Activated T-cell treated with anti-CD3 and anti-CD28 coated beads, Interleukin-2, amount 50 U/mL, for 48 hours (primary cell): ENCODE data around the gene TRIM38.
A peak's percentile ranks its signal among the peaks of the same experiment; 100 is the strongest.
"Not testable (repeated sequence)": the region's sequence is repeated elsewhere in the genome, so short reads cannot be mapped to it uniquely, and the experiment has no call there.

Experiments
- DNase-seq, 2 experiments: peaks; one replicate each; pipeline ENCODE4 v3.0.0-alpha.2; 2020

The TRIM38 gene

DNA sequence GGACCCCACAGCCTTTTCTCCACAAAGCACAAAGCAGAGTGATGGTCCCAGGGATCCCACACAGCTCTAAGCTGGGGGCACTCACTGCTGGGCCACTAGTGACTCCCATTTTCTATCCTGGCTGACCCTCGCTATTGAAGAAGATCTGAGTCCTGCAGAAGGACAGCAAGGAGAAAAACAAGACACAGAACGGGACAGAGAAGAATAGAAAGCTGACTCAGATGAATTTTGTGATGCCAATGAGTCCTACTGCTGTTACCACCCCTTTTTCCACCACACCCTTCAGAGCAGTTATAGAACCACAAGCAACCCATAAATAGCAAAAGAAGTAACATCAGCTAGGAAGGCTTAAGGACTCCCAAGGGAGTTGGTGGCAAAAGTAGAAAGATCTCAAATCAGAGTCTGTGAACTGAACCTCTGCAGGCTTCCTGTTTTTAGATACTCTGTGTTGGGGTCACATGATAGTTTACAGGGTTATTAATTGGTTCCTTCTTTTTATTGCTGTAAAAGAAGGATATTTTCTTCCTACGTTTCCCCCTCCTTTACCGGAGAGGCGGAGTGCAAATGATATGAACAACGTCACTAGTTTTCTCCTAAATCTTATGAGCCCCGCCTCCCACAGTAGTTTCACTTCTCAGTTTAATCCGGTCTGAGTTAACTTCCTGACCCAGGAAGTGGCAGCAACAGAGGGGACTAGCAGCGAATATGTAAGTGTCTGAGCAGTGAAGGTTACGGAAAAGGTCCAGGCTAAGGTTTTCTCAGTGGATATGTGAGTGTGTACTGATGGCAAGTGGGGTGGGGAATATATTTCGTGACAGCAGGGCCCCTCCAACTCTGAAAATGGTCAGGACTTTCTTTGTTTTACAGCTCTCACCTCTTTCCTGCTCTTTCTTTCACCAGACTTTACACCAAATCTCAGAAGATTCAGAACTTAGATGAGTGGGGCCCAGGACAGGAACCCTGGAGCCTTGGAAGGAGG, at the start of gene TRIM38:
TSS of gene TRIM38 (plus strand) at position 654 of the 979 bp plus-strand sequence. CDS start 3,721 bp downstream, outside the sequence.
- peak; percentile 69 to 70 for DNase-seq

GRCh38 chr6:25913741-25914140, 48.9 kb upstream of the TRIM38 start:
- no peak for DNase-seq

GRCh38 chr6:25916330-25916729, 46.3 kb upstream of the TRIM38 start:
- no peak for DNase-seq

DNA sequence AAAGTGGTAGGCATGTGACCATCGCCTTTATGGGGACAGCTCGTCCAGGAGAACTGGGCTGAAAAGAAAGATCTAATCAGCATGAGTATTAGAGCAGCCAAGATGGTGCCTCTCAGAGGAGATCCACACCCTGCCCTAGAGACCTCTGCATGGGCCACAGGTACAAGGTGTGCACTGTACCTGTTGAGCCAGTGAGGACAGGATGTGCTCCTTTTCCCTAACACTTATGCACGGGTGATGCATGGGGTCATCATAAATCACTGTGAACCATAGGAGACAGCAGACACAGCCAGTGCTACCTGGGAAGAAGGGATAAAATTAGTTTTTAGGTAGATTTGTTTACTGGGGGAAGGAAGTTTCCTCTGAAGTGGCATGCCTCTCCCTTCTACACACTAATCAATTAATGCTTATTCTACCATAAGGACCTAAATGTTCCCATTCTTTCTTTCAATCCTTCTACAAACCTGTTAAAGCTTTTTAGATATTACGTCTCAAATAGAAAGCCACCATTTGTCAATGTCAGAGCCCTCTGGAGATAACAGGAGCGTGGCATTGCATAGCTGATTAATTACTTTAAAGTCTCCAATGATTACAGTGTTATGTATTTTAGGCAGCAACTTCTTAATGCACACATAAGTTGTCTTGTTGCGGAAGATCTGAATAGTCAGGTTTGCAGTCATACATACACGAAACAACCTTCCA, 45.7 kb upstream of the TRIM38 start:
- DNase-seq: no peak

DNA sequence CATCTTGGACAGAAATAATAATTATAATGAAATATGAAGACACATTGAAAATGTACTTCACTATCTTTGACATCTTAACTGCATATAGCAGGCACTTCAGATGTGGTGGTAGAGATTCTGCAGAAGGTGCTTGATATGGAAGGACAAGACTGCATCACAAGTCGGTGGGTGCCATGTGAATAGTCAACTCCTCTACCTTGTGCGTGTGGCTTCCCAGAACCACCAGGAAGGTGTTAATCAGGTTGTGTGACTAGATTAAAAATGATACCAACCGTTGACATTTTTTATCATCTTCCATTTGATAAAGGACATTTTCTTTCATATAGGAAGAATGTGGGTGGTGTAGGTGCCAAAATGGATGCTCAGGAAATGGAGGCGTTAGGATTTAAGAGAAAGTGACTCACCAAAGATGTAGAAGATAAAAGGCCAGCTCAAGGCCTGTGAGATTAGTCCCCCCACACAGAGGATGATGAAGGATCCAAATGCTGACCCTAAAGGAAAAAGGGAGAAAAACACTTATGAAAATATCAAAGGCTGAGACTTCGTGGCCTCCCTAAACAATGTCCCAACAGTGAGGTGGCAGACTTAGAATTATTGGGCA, 44.4 kb upstream of the TRIM38 start:
- DNase-seq: peak in 1 of 2 experiments; percentile 35

DNA sequence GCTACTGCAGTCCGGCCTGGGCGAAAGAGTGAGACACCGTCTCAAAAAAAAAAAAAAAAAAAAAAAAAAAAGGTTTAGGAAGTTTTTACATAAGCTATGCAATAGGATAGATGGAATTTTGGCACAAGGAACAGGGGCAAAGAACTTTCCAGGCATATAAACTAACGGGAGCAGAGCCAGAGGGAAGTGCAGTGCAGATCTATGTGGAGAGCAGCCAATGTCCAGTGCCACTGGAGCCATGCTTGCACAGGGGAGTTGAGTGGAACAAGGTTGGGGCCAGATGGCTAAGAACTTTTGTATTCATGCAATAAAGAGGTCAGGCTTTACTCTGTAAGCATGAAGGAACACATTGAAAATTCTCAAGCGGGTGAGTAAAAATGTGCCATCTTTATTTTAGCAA, 42.9 kb upstream of the TRIM38 start:
- no peak for DNase-seq

GRCh38 chr6:25921525-25922203, 40.9 kb upstream of the TRIM38 start:
- no peak for DNase-seq

DNA sequence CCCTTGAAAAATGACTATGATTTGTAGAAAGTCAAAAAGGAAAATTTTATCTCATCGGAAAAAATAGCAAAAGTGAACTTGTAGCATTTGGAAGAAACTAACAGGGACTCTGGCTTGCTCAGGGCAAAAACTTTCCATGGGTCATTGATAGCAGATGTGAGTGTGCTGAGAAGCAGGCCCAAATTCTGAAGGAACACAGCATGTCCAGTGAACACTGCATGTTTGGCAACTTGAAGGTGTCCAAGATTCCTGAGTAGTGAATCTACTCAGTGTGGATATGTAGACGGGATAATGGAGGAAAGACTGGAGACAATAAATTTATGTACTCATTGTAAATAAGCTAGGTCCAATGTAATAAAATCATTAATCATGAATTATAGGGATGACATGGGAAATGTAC, 40.3 kb upstream of the TRIM38 start:
- no peak for DNase-seq

GRCh38 chr6:25925876-25926275, 36.7 kb upstream of the TRIM38 start:
- no peak for DNase-seq

DNA sequence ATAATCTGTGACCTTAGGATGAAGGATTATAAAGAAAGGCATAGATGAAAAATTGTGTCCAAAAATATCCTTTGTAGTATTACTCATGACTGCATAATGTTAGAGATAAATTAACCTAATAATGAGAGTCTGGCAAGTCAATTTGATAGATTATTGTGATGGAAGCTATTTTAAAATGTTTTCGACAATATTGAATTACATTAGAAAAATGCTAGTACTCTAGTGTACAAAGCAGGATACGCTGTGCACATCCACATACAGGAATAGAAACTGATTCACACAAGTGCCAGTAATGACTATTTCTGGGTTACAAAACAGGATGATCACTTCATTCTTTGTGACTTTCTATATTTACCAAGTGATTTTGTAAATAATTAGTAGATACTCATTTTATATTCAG, 35.4 kb upstream of the TRIM38 start:
- no peak for DNase-seq

- no peak for DNase-seq
Measured at GRCh38 chr6:25927756-25928216, 34.8 kb upstream of the TRIM38 start.

- DNase-seq: no peak
Measured at GRCh38 chr6:25928562-25929324, 33.9 kb upstream of the TRIM38 start.

DNA sequence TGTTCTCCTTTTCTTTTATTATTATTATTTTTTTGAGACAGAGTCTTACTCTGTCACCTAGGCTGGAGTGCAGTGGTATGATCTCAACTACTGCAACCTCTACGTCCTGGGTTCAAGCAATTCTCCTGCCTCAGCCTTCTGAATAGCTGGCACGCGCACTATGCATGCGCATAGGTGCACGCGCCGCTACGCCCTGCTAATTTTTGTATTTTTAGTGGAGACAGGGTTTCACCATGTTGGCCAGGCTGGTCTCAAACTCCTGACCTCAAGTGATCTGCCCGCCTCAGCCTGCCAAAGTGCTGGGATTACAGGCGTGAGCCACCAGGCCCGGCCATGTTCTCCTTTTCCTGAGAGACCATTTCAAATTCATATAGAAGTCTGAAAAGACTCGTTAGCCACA, 32.8 kb upstream of the TRIM38 start:
- DNase-seq: not testable (repeated sequence)

DNA sequence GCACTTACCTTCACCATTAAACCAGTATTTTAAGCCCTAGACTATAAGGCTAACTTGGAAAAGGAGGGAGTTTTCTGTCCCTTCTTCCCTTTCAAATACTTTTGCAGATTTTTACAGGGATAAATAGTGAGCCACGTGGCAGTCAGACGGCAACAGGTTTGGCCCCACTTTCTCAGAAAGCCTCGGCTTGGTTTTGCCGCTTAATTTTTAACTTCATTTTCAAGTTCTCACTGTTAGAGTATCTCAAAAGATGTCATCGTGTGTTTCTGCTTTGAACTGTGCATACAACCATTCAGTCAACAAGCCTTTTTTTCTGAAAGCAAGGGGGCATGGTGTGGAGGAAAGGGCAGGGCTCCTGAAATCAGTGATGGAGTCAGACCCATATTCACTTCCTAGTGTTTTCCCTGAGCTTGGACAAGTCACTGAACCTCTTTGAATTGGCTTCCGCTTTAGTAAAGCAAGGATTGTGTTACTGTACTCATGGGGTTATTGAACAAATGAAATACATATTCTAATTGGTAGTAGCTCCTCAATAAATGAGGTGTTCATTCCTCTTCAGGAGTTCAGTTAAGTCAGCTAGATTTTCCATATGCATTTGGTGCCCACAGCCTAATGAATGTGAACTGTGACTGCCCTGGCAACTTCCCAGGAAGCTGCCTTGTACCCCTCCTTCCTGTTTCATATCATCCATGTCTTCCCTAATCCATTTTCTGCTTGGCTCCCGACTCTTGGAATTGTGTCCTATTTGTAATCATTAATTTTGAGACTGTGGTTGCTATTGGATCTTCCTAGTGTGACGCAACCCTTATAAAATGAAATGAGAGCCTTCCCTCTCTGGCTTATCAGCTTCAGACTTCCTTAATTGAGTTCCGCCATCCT, 31.8 kb upstream of the TRIM38 start, which contains the start of gene SLC17A2:
TSS of gene SLC17A2 (minus strand) at position 160 of the 879 bp plus-strand sequence. CDS start 4,895 bp downstream, outside the sequence.
- no peak for DNase-seq

DNA sequence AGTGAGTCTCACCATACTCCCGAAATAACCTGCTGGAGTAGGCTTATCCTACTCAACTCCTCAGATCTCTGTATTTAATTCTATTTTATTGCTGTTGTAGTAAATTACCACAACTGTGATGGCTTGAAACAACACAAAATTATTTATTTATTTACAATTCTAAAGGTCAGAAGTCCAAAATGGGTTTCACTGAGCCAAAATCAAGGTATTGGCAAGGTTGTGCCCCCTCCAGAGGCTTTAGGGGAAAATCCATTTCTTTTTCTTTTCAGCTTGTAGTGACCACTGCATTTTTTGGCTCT, 31.2 kb upstream of the TRIM38 start:
- no peak for DNase-seq

DNA sequence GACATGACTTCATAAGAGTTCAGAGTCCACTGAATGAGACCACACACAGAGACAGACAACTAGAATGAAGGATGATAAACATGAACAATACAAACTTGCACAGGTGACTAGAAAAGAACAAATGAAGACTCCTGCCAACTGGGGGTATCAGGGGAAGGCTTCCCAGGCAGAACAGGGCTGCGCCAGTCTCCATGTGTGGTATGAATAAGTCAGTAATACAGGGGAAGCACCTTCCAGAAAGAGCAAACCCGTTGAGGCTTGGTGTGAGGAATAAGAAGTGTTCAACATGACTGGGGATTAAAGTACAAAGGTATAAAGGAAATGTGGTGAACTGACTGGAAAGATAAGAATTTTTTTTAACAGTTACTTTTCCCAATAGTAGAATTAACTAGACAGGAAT, 28.4 kb upstream of the TRIM38 start:
- no peak for DNase-seq

GRCh38 chr6:25934735-25935313, 27.8 kb upstream of the TRIM38 start:
- no peak for DNase-seq

- no peak for DNase-seq
Measured at GRCh38 chr6:25935953-25936352, 26.6 kb upstream of the TRIM38 start.

- DNase-seq: no peak
Measured at GRCh38 chr6:25939593-25939992, 23.0 kb upstream of the TRIM38 start.

DNA sequence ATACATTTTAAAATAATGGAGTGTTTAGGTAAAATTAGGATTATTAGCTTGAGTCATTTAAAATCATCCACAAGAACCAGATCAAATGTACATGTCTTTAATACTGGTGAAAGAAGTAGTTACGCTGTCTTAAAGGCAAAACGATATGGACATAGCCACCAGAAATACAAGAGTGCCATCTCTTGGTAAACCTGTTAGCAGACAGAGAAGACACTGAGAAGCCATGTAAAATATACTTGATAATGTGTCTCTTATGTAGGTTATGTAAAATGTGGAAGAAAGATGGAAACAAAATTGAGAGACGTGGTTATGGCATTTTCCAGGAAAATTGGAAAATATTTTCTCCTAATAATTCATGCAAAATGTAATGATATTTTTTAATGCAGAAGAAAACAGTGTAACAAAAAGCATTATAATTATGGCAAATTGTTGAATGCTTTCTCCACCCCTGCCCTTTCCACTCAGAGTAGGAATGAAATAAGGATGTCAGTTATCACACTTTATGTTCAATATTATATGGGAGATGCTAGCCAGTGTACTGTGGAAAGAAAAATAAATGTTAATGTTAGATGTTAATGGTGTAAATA, 19.9 kb upstream of the TRIM38 start:
- DNase-seq: no peak
